GM04503 (cell line): ENCODE data around the gene NAV2.

Source experiments
- DNase-seq: peaks from one replicate; pipeline ENCODE4 v3.0.0-alpha.2; 2012; ENCODE audit warnings: low read depth

NAV2 gene

GRCh38 chr11:19829109-19829837, 116.6 kb downstream of the NAV2 start:
- no peak for DNase-seq

DNA sequence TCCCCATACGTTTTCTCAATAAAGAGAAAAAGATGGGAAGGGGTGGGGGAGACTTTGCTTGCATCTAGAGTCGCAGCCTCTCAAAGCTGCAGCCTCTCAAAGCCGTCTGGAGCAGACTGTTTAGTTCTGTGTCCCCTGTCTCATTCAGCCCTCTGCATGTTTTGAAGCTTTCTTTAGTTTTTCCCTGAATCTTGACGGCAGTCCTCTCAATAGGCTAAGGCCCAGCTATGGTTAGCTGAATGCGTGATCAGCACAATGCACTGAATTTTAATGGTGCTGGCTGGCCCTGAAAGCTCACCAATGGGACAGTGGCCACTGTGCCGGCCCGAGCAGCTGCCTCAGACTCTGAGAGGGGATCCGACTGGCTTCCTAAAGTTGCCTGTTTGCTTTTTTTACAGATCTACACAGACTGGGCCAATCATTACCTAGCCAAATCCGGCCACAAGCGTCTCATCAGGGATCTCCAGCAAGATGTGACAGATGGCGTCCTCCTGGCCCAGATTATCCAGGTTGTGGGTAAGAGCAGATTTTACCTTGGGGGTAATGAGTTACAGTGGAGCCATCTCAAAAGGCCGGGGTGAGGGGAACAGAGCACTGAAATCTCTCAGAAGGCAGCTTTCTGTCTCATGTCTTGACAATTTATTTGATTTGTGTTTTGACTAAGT, 119.6 kb downstream of the NAV2 start:
- DNase-seq, result no peak

DNA sequence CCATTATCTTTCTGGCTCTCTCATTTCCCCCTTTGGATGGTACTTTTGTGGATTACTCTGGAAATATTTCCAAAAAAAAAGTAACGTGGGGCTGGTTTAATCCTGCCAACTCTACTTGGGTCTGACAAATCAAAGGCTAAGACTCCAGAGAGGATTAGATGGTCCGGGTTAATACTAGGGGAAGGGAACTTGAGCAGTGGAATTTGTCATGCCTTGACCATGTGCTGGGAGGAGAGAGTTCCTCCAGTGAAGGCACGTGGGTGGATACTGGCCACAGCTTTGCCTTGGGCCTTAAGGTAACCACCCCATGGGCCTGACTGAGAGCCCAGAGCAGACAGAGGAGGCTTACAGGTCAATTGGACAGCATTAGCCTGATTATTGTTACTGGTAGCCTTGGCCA, 120.3 kb downstream of the NAV2 start:
- DNase-seq, result no peak

- DNase-seq, result no peak
Measured at GRCh38 chr11:19834771-19835170, 122.1 kb downstream of the NAV2 start.

DNA sequence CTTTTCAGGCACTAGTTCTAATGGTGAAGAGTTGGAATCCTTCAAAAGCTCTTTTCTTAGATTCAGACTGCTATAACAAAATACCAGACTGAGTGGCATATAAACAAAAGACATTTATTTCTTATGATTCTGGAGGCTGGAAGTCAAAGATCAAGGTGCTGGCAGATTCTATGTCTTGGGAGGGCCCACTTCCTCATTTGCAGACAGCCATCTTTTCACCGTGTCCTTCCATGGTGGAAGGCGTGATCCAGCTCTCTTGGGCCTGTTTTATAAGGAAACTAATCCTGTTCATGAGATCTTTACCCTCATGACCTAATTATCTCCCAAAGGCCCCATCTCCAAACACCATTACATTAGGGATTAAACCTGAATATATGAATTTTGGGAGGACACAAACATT, 124.0 kb downstream of the NAV2 start:
- DNase-seq, result no peak

DNA sequence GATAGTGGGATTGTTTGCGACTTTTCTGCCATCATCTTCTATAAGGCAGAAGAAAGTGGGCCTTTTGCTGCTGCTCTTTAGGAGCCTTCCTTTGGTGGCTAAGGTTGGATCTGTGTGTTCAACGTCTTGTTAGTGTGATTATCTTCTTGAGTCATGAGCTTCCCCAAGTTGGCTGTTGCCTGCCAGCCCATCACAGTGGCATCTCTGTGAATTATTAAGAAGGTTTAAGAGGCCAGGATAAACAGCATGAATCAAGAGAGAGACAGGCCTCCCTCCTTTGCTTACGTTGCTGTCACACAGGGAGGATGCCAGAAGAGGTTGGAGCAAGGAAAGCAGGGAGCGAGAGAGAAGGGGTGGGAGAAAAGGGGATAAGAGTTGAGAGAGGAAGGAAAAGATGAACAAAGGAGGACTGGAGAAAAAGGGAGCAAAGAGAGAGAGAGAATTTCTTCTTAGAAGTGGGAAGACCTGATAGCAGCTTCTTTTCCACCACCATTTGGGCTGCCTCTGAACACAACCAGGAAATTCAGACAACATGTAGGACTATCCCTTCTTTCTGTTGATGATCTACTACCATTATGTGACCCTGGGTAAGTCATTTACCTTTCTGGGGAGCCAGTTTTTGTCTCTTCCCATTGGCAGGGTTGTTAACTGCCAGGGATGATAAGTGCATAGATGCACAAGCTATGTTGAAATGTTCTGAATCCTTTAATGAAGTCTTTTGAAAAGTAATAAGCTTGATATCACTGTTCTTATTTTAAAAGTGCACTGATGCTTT, 126.5 kb downstream of the NAV2 start:
- DNase-seq, result no peak

- no peak for DNase-seq
Measured at GRCh38 chr11:19840961-19841360, 128.3 kb downstream of the NAV2 start.

DNA sequence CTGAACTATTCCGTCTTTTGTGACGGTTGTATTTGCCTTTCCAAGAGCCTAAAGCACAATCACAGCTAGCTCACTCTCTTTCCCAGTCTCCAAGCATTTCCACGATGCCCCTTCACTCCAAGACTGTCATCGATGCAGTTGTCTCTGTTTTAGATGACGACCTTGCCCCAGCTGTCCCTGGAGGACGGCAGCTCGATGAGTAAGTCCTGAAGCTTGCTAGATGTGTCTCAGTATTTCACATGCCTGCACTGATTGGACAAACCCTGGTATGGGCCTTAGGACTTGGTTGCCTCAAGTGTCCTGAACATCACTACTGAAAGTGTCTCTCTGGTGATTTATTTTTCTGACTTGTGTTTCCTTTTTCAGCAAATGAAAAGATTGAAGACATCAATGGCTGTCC, 129.9 kb downstream of the NAV2 start:
- no peak for DNase-seq

- DNase-seq, result no peak
Measured at GRCh38 chr11:19843079-19843478, 130.4 kb downstream of the NAV2 start.

DNA sequence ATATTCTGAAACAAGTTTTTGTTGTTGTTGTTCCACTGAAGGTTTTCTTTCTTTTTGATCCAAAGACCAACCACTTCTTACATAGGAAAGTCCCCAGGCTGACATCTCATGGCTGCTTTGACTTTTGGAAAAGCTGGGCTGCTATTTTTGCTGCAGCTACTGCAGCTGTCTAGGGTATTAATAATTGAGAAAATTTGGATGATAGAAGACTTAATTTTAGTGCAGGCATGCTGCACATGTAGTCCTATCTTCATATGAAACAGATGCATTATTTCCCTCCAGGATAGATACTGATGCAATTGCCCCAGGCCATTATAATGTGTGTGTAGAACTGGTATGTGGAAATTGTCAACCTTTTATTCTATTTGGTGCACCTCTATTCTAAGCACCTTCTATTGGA, 131.4 kb downstream of the NAV2 start:
- no peak for DNase-seq

DNA sequence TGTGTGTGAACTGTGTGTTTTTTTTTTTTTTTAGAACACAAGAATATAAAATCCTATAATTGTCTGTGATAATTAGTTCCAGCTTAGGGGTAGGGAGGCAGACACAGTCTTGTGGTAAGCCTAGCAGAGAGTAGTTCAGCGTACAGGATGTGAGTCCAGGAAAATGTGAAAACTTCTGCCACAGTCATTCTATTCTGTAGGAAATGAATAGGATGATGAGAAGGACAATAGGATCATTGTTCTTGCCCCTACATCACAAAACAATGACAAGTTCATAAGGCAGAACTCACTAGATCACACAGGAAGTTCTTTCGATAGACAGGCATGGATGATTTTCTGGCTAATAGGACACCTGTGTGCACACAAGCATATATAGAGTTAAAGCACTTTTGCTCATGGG, 132.2 kb downstream of the NAV2 start:
- DNase-seq, result no peak

- DNase-seq, result no peak
Measured at GRCh38 chr11:19845626-19846025, 133.0 kb downstream of the NAV2 start.

GRCh38 chr11:19846654-19847305, 134.1 kb downstream of the NAV2 start:
- DNase-seq, result no peak

GRCh38 chr11:19848219-19848618, 135.6 kb downstream of the NAV2 start:
- no peak for DNase-seq

DNA sequence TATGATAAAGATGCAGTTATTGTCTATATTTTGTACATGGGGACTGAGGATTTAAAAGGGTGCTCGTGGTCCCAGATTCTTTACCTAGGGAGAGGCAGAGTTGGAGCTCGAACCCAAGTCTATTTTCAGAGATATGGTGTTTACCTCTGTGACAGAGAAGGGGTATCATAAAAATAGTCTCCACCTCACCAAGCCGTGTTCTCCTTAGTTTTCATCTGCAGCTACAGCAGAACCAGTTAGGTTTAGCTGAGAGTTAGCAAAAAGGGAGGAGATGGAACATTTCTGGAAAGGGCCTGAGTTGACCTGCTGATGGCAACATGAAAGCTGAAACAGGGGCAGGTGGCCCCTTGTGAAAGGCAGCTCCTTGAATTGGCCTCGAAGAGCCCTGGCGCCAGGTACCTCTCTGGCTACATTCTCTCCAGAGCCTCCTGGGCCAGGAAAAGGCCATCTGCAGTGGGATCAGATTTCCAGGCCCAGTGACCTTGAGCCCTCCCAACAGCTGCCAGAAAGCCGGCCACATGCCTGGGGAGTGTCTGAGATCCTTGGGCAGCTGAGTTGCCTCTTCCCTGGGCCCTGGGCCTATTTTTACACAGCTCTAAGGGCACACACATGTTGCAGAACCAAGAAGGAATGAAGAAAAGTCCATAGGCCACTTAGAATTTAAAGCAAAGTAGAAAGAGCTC, 136.6 kb downstream of the NAV2 start:
- no peak for DNase-seq

- no peak for DNase-seq
Measured at GRCh38 chr11:19849947-19850593, 137.4 kb downstream of the NAV2 start.

DNA sequence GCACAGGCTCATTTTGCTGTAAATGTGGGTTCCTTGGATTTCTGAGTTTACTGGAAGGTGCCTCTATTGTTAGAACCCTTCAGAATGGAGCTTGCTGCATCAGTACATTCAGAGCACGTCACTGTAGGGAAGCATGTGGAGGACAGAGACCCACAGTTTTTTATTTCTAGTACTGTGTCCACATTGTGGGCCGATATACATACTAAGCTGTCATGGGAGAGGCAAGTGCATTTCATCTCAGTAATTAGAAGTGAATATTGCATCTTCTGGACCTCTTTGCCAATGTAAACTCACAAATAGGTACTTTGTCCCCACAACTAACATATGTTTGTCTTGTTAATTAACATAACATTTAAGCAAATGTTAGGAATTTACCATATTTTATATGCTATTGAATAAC, 139.7 kb downstream of the NAV2 start:
- no peak for DNase-seq

- no peak for DNase-seq
Measured at GRCh38 chr11:19853016-19853415, 140.4 kb downstream of the NAV2 start.

GRCh38 chr11:19853920-19854319, 141.3 kb downstream of the NAV2 start:
- DNase-seq, result no peak

DNA sequence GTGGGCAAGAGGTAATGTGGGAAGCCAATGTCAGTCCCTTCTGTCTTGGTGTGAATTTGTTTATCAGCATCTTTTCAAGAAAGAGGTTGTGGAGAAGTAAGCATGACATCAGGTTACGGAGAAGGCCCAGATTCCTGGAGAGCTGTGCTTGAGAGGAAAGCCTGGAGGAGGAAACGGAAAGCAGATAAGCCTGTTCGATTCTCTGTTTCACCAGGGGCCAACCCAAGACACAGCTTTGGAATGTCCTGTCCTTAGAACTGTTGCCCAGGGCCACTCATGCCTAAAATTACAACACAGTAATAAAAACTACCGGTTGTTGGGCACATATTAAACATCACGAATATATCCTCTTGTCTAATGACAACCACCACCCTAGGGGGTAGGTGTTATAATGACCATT, 148.5 kb downstream of the NAV2 start:
- DNase-seq, result no peak

DNA sequence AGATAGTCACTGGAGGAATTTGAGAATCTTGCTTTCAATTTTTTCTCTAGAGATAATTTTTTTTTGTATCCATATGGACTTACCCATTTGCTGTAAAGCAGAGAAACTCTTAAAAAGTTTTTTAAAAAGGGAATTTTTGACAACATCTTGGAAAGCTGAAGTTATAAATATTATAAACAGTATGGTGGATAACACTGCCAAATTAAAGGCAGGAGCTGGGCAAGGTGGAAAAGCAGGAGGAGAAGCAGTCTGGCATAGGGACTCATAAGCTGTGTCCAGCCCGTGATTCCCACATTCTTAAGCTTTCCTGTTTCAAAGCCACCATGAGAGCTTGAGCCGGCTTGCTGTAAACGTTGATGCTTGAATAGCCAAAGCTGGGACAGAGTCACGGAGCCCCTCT, 149.5 kb downstream of the NAV2 start:
- DNase-seq, result no peak
